D721Med (cell line): Measurements from ENCODE around the gene CLECL1.
"Not testable (repeated sequence)": the region's sequence is repeated elsewhere in the genome, so short reads cannot be mapped to it uniquely, and the experiment has no call there.

Experiments used
- DNase-seq: peaks from one replicate; pipeline ENCODE4 v3.0.0; 2011; ENCODE audit warnings: low spot score; ENCODE audit not compliant: insufficient read length
- FAIRE-seq: peaks from 2 replicates; lab custom pipeline; 2011; peaks lifted over from hg19 to GRCh38; lab: Jason Lieb, UNC
- CTCF ChIP-seq: IDR thresholded peaks from 2 replicates; pipeline ENCODE4 v1.5.1; 2012; ENCODE audit warnings: mild to moderate bottlenecking, control low read depth; ENCODE audit not compliant: insufficient read depth; ENCODE audit errors: missing control alignments

CLECL1 gene

GRCh38 chr12:9707864-9708808, 24.8 kb downstream of the CLECL1 start:
- DNase-seq (peak; percentile 10), FAIRE-seq (no peak)
- peak; percentile 70 for TF ChIP-seq CTCF

GRCh38 chr12:9707356-9707755, 25.5 kb downstream of the CLECL1 start:
- no peak for FAIRE-seq
- no peak for DNase-seq
- TF ChIP-seq CTCF: no peak

- FAIRE-seq: no peak
Observed at GRCh38 chr12:9706086-9706685, 26.7 kb downstream of the CLECL1 start.

DNA sequence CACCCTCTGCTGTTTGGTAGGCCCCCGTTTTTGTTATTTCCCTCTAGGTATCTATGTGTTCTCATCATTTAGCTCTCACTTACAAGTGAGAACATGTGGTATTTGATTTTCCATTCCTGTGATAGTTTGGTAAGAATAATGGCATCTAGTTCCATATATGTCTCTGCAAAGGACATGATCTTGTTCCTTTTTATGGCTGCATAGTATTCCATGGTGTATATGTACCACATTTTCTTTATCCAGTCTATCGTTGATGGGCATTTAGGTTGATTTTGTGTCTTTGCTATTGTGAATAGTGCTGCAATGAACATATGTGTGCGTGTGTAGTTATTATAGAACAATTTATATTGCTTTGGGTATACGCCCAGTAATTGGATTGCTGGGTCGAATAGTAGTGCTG, 28.3 kb downstream of the CLECL1 start:
- FAIRE-seq, DNase-seq: not testable (repeated sequence)

More at GRCh38 chr12:9706086-9706685, 26.7 kb downstream of the CLECL1 start:
- no peak for TF ChIP-seq CTCF
- no peak for DNase-seq

- TF ChIP-seq CTCF: no peak
- no peak for DNase-seq
- no peak for FAIRE-seq
Observed at GRCh38 chr12:9702255-9702654, 30.6 kb downstream of the CLECL1 start.

- DNase-seq: no peak
- no peak for TF ChIP-seq CTCF
- no peak for FAIRE-seq
Observed at GRCh38 chr12:9701380-9702154, 31.3 kb downstream of the CLECL1 start.

GRCh38 chr12:9700606-9700956, 32.3 kb downstream of the CLECL1 start:
- FAIRE-seq: no peak
- TF ChIP-seq CTCF: no peak
- no peak for DNase-seq
